AG10803 (cell line): ENCODE data around the gene ISL2.

ENCODE experiments used
- DNase-seq: peaks from one replicate; pipeline ENCODE4 v3.0.0; 2010; ENCODE audit warnings: low read depth
- H3K4me3 ChIP-seq: 2 replicates; pipeline ENCODE4 v1.5.1; 2011; ENCODE audit warnings: mild to moderate bottlenecking, low read length, control low read depth
- CTCF ChIP-seq: conservative IDR thresholded peaks from 2 replicates; pipeline ENCODE4 v1.5.1; 2011; ENCODE audit warnings: mild to moderate bottlenecking, low read length, control low read depth, inconsistent platforms

Gene ISL2

GRCh38 chr15:76328958-76329357, 7.6 kb upstream of the ISL2 start:
- TF ChIP-seq CTCF = no peak
- no peak for DNase-seq
- H3K4me3 ChIP-seq = no peak overlapping the region

- no peak overlapping the region for H3K4me3 ChIP-seq
- DNase-seq = peak; percentile 64
- TF ChIP-seq CTCF = peak; percentile 75
These were observed 6.4 kb upstream of the ISL2 start for GRCh38 chr15:76330080-76330680.

- no peak overlapping the region for H3K4me3 ChIP-seq
- TF ChIP-seq CTCF = no peak
- DNase-seq = no peak
These were observed 3.8 kb upstream of the ISL2 start for GRCh38 chr15:76332796-76333195.

- TF ChIP-seq CTCF = no peak
- no peak for DNase-seq
- H3K4me3 ChIP-seq = no peak overlapping the region
These were observed 3.3 kb upstream of the ISL2 start for GRCh38 chr15:76333309-76333708.

GRCh38 chr15:76333720-76334437, 2.7 kb upstream of the ISL2 start:
- TF ChIP-seq CTCF = peak; percentile 12
- no peak overlapping the region for H3K4me3 ChIP-seq
- DNase-seq = no peak

- H3K4me3 ChIP-seq = no peak overlapping the region
- no peak for TF ChIP-seq CTCF
- DNase-seq = no peak
These were observed 1.9 kb upstream of the ISL2 start for GRCh38 chr15:76334438-76335306.
